PC-3 (cell line): Measurements from ENCODE around the gene ARHGAP42. TPM values are rescaled to one million over a fixed set of nuclear protein-coding genes. Genes with fewer than 3 reads are reported as not detected.

Experiments used
- ATAC-seq: fragments of 200-7000 bp; cut with Tn5 transposase; 2 replicates; pipeline ENCODE4 v1.9.1; 2020; ENCODE audit warnings: mild to moderate bottlenecking, moderate library complexity
- BruUV-seq: library from RNA; stranded (reverse); fragments of 400-500 nt; replicated peaks from 2 replicates; lab custom pipeline; 2021; lab: Mats Ljungman, UMichigan
- CTCF ChIA-PET: fragments of 300-600 bp; sonication (Branson Sonifier 250); formaldehyde crosslinking; loops from one replicate; lab custom pipeline; 2022; ENCODE audit warnings: antibody characterized with exemption; lab: Charles Lee
- POLR2A ChIA-PET: fragments of 300-600 bp; sonication (Branson Sonifier 250); formaldehyde crosslinking; loops from one replicate; lab custom pipeline; 2022; ENCODE audit warnings: antibody characterized with exemption; ENCODE audit not compliant: unreplicated experiment; lab: Charles Lee
- DNase-seq: peaks from one replicate; pipeline ENCODE4 v3.0.0-alpha.2; 2015
- H2AFZ ChIP-seq: fragments of 300-600 bp; sonication (generic); 2 replicates; pipeline ENCODE4 v1.6.0; 2016; ENCODE audit warnings: antibody characterized with exemption, low read length
- H3F3A ChIP-seq: fragments of 300-600 bp; sonication (generic); one replicate; pipeline ENCODE4 v1.6.0; 2017; ENCODE audit warnings: antibody characterized with exemption, low read length, control low read depth, mild to moderate bottlenecking; ENCODE audit not compliant: unreplicated experiment
- H3K27ac ChIP-seq: fragments of 300-600 bp; sonication (generic); 2 replicates; pipeline ENCODE4 v1.5.1; 2016; ENCODE audit warnings: mild to moderate bottlenecking, low read length
- H3K27me3 ChIP-seq: fragments of 300-600 bp; sonication (generic); 2 replicates; pipeline ENCODE4 v1.6.1; 2016; ENCODE audit warnings: low read length, mixed read lengths
- H3K36me3 ChIP-seq: fragments of 300-600 bp; sonication (generic); 2 replicates; pipeline ENCODE4 v1.6.1; 2016; ENCODE audit warnings: low read depth, mixed run types, low read length, mixed read lengths
- H3K4me1 ChIP-seq: fragments of 300-600 bp; sonication (generic); 2 replicates; pipeline ENCODE4 v1.5.1; 2016; ENCODE audit warnings: low read length; ENCODE audit not compliant: insufficient read depth
- H3K4me2 ChIP-seq: fragments of 300-600 bp; sonication (generic); 2 replicates; pipeline ENCODE4 v1.6.0; 2016; ENCODE audit warnings: low read length
- H3K4me3 ChIP-seq: fragments of 300-600 bp; sonication (generic); 2 replicates; pipeline ENCODE4 v1.5.1; 2016; ENCODE audit warnings: mild to moderate bottlenecking, low read length, mixed read lengths
- H3K79me2 ChIP-seq: fragments of 300-600 bp; sonication (generic); 2 replicates; pipeline ENCODE4 v1.6.1; 2017; ENCODE audit warnings: low read length, mixed read lengths
- H3K9ac ChIP-seq: fragments of 300-600 bp; sonication (generic); 2 replicates; pipeline ENCODE4 v1.6.0; 2016; ENCODE audit warnings: mild to moderate bottlenecking, low read length
- H3K9me2 ChIP-seq: fragments of 300-600 bp; sonication (generic); replicated peaks from 2 replicates; pipeline ENCODE4 v1.6.1; 2016; ENCODE audit warnings: mixed run types, low read length, mixed read lengths
- H3K9me3 ChIP-seq: fragments of 300-600 bp; sonication (generic); 2 replicates; pipeline ENCODE4 v1.6.1; 2016; ENCODE audit warnings: low read length, mixed read lengths
- H4K20me1 ChIP-seq: fragments of 300-600 bp; sonication (generic); 2 replicates; pipeline ENCODE4 v1.6.1; 2016; ENCODE audit warnings: low read length, mixed read lengths
- EZH2 ChIP-seq: fragments of 300-600 bp; sonication (generic); IDR thresholded peaks from one replicate; pipeline ENCODE4 v1.6.1; 2017; ENCODE audit warnings: antibody characterized with exemption, mild to moderate bottlenecking, low read length; ENCODE audit not compliant: unreplicated experiment
- EZH2phosphoT487 ChIP-seq: fragments of 300-600 bp; sonication (generic); IDR thresholded peaks from 2 replicates; pipeline ENCODE4 v1.6.1; 2018; ENCODE audit warnings: mild to moderate bottlenecking, antibody characterized with exemption, low read length, borderline replicate concordance
- intact Hi-C: fragments of 100-400 bp; cut with micrococcal nuclease; formaldehyde crosslinking; loops from 2 replicates; pipeline ENCODE4 v1.9.0; 2023
- total RNA-seq: library from RNA; depleted of rRNA; stranded (reverse); fragments of >200 nt; gene quantifications from 2 replicates; pipeline ENCODE4 v1.2.3, GENCODE V29; 2014
- TF ChIP-seq, protein P1 (sequence below): fragments of 300-600 bp; sonication (generic); conservative IDR thresholded peaks from 2 replicates; pipeline ENCODE4 v1.5.1; 2017; ENCODE audit warnings: antibody characterized with exemption, low read depth, mild to moderate bottlenecking, low read length

The ARHGAP42 gene
- total RNA-seq, 1 experiment from 2014 or later, result 12.1 TPM

DNA sequence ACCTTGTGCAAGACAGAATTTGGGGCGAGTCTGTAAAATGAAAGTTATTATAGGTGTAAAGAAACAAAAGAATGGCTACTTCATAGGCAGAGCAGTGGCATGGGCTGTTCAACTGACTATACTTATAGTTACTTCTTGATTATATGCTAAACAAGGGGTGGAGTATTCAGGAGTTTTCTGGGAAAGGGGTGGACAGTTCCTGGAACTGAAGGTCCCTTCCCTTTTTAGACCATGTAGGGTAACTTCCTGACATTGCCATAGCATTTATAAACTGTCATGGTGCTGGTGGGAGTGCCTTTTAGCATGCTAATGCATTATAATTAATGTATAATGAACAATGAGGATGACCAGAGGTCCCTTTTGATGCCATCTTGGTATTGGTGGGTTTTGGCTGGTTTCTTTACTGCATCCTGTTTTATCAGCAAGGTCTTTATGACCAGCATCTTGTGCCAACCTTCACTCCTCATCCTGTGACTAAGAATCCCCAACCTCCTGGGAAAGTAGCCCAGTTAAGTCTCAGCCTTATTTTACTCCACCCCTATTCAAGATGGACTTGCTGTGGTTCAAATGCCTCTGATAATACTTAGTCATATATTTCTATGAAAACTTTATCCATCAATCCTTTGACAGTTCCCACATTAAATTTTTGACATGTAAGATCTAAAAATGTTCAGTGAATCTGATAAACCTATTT, 118.6 kb downstream of the ARHGAP42 start:
- no peaks in the 10 kb centered on the region for H3K9me3 ChIP-seq
- H3K4me1 ChIP-seq, result peaks cover 48% of the 10 kb centered on the region
- CTCF ChIA-PET, result no interaction called here
- H4K20me1 ChIP-seq, result no peaks in the 10 kb centered on the region
- no peak overlapping the region for H2AFZ ChIP-seq
- POLR2A ChIA-PET, result no interaction called here
- no peaks in the 10 kb centered on the region for H3K36me3 ChIP-seq
- no peak overlapping the region; the same call in 1 of the 2 replicates for H3K9ac ChIP-seq
- H3K79me2 ChIP-seq, result 0 out of 2 replicates have a peak, but pooled peaks cover 4% of the 10 kb centered on the region
- H3K9me2 ChIP-seq, result no peaks in the 10 kb centered on the region
- ATAC-seq, result peak; percentile 55
- BruUV-seq, result no TSS peak
- peaks cover 6% of the 10 kb centered on the region for H3F3A ChIP-seq
- H3K4me3 ChIP-seq, result no peak overlapping the region
- intact Hi-C loops, result no loop called here
- H3K27ac ChIP-seq, result peak overlapping the region; percentile 53
- H3K4me2 ChIP-seq, result no peak overlapping the region
- H3K27me3 ChIP-seq, result no peaks in the 10 kb centered on the region
- DNase-seq, result peak; percentile 86
- TF ChIP-seq EZH2phosphoT487 (no peak), EZH2 (no peak)
- TF ChIP-seq, protein P1, sequence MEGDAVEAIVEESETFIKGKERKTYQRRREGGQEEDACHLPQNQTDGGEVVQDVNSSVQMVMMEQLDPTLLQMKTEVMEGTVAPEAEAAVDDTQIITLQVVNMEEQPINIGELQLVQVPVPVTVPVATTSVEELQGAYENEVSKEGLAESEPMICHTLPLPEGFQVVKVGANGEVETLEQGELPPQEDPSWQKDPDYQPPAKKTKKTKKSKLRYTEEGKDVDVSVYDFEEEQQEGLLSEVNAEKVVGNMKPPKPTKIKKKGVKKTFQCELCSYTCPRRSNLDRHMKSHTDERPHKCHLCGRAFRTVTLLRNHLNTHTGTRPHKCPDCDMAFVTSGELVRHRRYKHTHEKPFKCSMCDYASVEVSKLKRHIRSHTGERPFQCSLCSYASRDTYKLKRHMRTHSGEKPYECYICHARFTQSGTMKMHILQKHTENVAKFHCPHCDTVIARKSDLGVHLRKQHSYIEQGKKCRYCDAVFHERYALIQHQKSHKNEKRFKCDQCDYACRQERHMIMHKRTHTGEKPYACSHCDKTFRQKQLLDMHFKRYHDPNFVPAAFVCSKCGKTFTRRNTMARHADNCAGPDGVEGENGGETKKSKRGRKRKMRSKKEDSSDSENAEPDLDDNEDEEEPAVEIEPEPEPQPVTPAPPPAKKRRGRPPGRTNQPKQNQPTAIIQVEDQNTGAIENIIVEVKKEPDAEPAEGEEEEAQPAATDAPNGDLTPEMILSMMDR, result no peak

DNA sequence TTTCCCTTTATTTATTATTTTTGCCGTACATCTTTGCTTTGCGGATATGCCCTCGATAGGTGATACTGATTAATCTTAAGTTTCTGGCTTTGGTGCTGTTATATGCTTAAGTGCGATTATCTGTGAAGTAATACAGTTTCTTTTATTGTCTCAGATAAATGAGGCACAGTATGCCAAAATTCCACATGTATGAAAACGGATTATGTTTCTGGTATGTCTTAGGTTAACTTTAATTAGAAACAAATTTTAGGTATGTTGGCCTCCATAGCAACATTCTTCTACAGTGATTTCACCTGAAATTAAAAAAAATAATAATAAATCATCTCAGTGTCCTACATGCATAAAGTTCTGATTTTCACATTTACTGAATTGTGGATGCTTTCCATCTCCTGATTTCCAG, 119.2 kb downstream of the ARHGAP42 start:
- TF ChIP-seq EZH2phosphoT487, result no peak
- TF ChIP-seq, protein P1, result no peak
- Histone ChIP-seq H3K9me3 (no peaks in the 10 kb centered on the region), H3K36me3 (no peaks in the 10 kb centered on the region), H3K4me1 (peaks cover 48% of the 10 kb centered on the region), H3K79me2 (0 out of 2 replicates have a peak, but pooled peaks cover 4% of the 10 kb centered on the region), H3F3A (peaks cover 6% of the 10 kb centered on the region), H3K9me2 (no peaks in the 10 kb centered on the region), H3K9ac (no peak overlapping the region), H3K27ac (peak overlapping the region; percentile 53), H2AFZ (no peak overlapping the region), H4K20me1 (no peaks in the 10 kb centered on the region), H3K27me3 (no peaks in the 10 kb centered on the region), H3K4me3 (no peak overlapping the region), H3K4me2 (no peak overlapping the region)
- ATAC-seq (no peak), DNase-seq (no peak)
- CTCF ChIA-PET, result no interaction called here
- BruUV-seq, result no TSS peak
- POLR2A ChIA-PET, result no interaction called here
- intact Hi-C loops, result no loop called here

DNA sequence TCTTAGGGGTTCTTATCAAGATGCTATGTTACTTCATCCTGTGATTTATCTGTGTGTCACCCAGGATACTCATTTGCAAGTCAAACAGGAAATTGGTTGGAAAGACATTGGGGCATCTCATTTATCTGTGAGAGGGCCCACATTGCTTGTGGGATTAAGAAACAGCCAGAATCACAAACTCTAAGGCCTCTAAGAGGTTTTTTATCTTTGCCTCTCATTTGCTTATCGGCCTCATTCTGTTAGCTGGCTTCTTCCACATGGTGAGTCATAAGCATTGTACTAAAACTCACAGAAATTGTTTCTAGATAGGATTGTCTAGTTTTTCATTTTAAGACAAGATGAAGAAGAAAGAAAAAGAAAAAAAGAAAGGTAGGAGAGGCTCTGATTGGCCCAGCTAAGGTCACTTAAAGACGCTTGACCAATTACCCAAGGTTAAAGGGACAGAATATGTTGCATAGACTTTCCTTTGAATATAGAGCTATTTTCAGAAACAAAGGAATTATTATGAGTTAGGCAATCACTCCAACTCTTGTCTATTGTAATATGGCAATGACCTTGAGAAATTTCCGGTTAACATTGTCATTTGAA, 121.9 kb downstream of the ARHGAP42 start:
- Histone ChIP-seq H3F3A (peaks cover 6% of the 10 kb centered on the region), H3K27ac (peak overlapping the region; percentile 76), H3K9me3 (no peaks in the 10 kb centered on the region), H3K9me2 (no peaks in the 10 kb centered on the region), H2AFZ (no peak overlapping the region), H3K79me2 (0 out of 2 replicates have a peak, but pooled peaks cover 4% of the 10 kb centered on the region), H3K27me3 (no peaks in the 10 kb centered on the region), H3K4me1 (peaks cover 44% of the 10 kb centered on the region), H3K4me3 (no peak overlapping the region), H3K9ac (peak overlapping the region; percentile 22), H4K20me1 (no peaks in the 10 kb centered on the region), H3K4me2 (peak overlapping the region; percentile 41), H3K36me3 (no peaks in the 10 kb centered on the region)
- CTCF ChIA-PET, result interaction anchor here (0.7 kb wide), 1 partner anchor 53 kb away, joined by 3 read pairs; no protein-coding TSS in a partner anchor
- peak; percentile 82 for DNase-seq
- ATAC-seq, result peak; percentile 48
- intact Hi-C loops, result loop anchor here (1.0 kb wide), 1 partner anchor 32 kb away; no protein-coding TSS in a partner anchor
- TSS peak; percentile 44 for BruUV-seq
- TF ChIP-seq EZH2phosphoT487 (no peak), EZH2 (no peak)
- TF ChIP-seq, protein P1, result no peak
- POLR2A ChIA-PET, result no interaction called here
